ENCODE measurements around the gene USP1.

GRCh38 chr1:62437273-62437940 lies 558 bp downstream of the USP1 start:
- TF ChIP-seq CTCF (IDR thresholded peaks at IDR 0.05) (no peak), EP300 (IDR thresholded peaks at IDR 0.05) (no peak), POLR2AphosphoS5 (IDR thresholded peaks at IDR 0.05) (no peak)

All from gastroesophageal sphincter (tissue), 3 donors.